A549 treated with GW870086 at 1 μM for 4 hours (cell line): ENCODE results near the gene MADCAM1. TPM values are rescaled to one million over a fixed set of nuclear protein-coding genes. Genes with fewer than 3 reads are reported as not detected.

Experiments
- total RNA-seq: library from RNA; stranded (reverse); fragments of 200-300 nt; extraction: Qiagen RNA extraction; gene quantifications from 5 replicates; pipeline ENCODE4 v1.2.3, GENCODE V29; 2022; ENCODE audit warnings: low read depth

The MADCAM1 gene
- total RNA-seq, result 0.14 to 0.40 TPM (median 0.33 TPM) in 5 replicates

DNA sequence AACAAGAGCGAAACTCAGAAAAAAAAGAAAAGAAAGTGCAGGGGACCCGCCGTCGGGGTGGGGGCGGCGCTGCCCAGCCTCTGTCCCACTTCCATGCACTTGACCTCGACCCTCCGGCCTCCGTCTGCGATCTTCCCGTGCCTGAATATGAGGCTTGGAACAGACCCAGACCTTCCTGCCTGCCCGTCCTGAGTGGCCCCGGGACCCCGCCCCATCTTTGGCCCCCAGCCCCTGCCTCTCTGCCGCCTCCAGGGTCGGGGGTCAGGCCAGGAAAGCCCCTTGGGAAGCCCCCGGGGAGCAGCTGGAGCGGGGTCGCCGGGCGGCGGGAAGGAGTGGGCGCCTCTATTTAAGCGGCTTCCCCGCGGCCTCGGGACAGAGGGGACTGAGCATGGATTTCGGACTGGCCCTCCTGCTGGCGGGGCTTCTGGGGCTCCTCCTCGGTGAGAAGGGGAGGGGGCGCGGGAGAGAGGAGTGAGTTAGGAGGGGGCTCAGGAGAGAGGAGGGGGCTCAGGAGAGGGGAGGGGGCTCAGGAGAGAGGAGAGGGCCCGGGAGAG, at the start of gene MADCAM1:
Gene MADCAM1 (plus strand): TSS at position 375 of the 554 bp plus-strand sequence. CDS start 14 bp downstream, at position 389.

GRCh38 chr19:460877-461720, 35.2 kb upstream of the MADCAM1 start, which contains the start of gene SHC2:
SHC2 (minus strand) TSS chr19:461033; CDS start chr19:460996, 37 bp downstream.

DNA sequence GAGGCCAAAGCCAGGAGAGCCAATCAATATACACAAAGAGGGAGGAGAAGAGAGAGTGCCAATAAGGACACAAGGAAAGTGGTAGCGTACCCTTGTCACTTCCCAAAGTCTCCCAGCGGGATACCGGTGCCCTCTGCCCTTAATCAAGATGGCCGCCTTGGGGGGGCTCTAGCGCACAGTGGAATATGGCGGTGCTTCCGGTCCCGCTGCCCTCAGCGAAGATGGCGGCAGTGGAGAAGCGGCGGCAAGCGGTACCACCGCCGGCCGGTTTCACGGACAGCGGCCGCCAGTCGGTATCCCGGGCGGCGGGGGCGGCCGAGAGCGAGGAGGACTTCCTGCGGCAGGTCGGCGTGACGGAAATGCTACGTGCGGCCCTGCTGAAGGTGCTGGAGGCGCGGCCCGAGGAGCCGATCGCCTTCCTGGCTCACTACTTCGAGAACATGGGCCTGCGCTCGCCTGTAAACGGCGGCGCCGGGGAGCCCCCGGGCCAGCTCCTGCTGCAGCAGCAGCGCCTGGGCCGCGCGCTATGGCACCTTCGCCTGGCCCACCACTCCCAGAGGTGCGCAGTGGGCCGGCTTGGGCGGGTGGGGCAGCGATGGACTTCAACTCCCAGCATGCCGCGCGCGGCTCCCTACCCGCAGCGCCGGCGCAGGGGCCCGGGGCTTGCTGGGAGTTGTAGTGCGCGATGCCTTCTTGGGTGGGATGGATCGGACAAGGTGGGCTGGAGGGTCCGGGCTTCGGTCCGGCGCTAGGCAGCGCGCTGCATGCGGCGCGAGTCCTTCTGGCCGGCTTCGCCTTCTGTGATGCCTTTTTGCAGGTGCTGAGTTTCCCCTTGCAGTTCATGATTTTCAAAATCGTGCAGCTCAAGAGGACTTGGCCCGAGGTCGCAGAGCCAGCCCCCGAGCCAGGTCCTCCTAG, 11.3 kb downstream of the MADCAM1 start, which contains the start of gene TPGS1:
Gene TPGS1 (plus strand): TSS at position 212 of the 918 bp plus-strand sequence. CDS start 10 bp downstream, at position 222.

GRCh38 chr19:531753-532560, 35.7 kb downstream of the MADCAM1 start, which contains the start of gene CDC34:
CDC34 (plus strand) TSS chr19:531760; CDS start chr19:531932, 172 bp downstream.

GRCh38 chr19:543910-544608, 47.8 kb downstream of the MADCAM1 start, which contains the start of gene GZMM:
GZMM (plus strand) TSS chr19:544053; CDS start chr19:544072, 19 bp downstream.

Other genes starting within 250 kb of the MADCAM1 start
- 81.0 to 109 TPM (median 101 TPM) in 5 replicates for gene PLPP2, start 205.1 kb upstream of the MADCAM1 start, total RNA-seq
- 14.9 to 21.0 TPM (median 19.5 TPM) in 5 replicates for gene MIER2, start 151.7 kb upstream of the MADCAM1 start, total RNA-seq
- gene C2CD4C, start 87.3 kb upstream of the MADCAM1 start, total RNA-seq, result 0.37 to 0.46 TPM (median 0.40 TPM) in 5 replicates
- gene SHC2, start 35.5 kb upstream of the MADCAM1 start, total RNA-seq, result 0.80 to 1.3 TPM (median 1.00 TPM) in 5 replicates
- 12.4 to 16.5 TPM (median 14.8 TPM) in 5 replicates for gene TPGS1, start 11.0 kb downstream of the MADCAM1 start, total RNA-seq
- gene CDC34, start 35.3 kb downstream of the MADCAM1 start, total RNA-seq, result 63.4 to 96.7 TPM (median 95.7 TPM) in 5 replicates
- 0.27 to 0.57 TPM (median 0.38 TPM) in 3 of 5 replicates, not detected in the others for gene GZMM, start 47.6 kb downstream of the MADCAM1 start, total RNA-seq
- gene BSG, start 76.1 kb downstream of the MADCAM1 start, total RNA-seq, result 661 to 737 TPM (median 728 TPM) in 5 replicates
- gene HCN2, start 93.4 kb downstream of the MADCAM1 start, total RNA-seq, result 28.8 to 39.6 TPM (median 38.9 TPM) in 5 replicates
- gene POLRMT, start 137.1 kb downstream of the MADCAM1 start, total RNA-seq, result 74.9 to 100 TPM (median 98.7 TPM) in 5 replicates
- 0.32 to 0.79 TPM (median 0.67 TPM) in 5 replicates for gene FGF22, start 143.4 kb downstream of the MADCAM1 start, total RNA-seq
- gene RNF126, start 166.7 kb downstream of the MADCAM1 start, total RNA-seq, result 57.4 to 74.9 TPM (median 73.8 TPM) in 5 replicates
- gene FSTL3, start 179.9 kb downstream of the MADCAM1 start, total RNA-seq, result 198 to 248 TPM (median 224 TPM) in 5 replicates
- gene PRSS57, start 199.0 kb downstream of the MADCAM1 start, total RNA-seq, result not detected in 5 replicates
- gene PALM, start 212.4 kb downstream of the MADCAM1 start, total RNA-seq, result 9.8 to 18.2 TPM (median 15.0 TPM) in 5 replicates